Measurements from ENCODE around the gene CCDC18.
"Not testable (repeated sequence)": the region's sequence is repeated elsewhere in the genome, so short reads cannot be mapped to it uniquely, and the experiment has no call there.

Gene CCDC18

GRCh38 chr1:93219443-93219842 is 38.9 kb downstream of the CCDC18 start:
- DNase-seq (ENCODE audit: extremely low read depth, low read depth) = no peak
- TF ChIP-seq, protein P1, sequence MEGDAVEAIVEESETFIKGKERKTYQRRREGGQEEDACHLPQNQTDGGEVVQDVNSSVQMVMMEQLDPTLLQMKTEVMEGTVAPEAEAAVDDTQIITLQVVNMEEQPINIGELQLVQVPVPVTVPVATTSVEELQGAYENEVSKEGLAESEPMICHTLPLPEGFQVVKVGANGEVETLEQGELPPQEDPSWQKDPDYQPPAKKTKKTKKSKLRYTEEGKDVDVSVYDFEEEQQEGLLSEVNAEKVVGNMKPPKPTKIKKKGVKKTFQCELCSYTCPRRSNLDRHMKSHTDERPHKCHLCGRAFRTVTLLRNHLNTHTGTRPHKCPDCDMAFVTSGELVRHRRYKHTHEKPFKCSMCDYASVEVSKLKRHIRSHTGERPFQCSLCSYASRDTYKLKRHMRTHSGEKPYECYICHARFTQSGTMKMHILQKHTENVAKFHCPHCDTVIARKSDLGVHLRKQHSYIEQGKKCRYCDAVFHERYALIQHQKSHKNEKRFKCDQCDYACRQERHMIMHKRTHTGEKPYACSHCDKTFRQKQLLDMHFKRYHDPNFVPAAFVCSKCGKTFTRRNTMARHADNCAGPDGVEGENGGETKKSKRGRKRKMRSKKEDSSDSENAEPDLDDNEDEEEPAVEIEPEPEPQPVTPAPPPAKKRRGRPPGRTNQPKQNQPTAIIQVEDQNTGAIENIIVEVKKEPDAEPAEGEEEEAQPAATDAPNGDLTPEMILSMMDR (IDR thresholded peaks at IDR 0.05; ENCODE audit: low read depth, low read length) = no peak

DNA sequence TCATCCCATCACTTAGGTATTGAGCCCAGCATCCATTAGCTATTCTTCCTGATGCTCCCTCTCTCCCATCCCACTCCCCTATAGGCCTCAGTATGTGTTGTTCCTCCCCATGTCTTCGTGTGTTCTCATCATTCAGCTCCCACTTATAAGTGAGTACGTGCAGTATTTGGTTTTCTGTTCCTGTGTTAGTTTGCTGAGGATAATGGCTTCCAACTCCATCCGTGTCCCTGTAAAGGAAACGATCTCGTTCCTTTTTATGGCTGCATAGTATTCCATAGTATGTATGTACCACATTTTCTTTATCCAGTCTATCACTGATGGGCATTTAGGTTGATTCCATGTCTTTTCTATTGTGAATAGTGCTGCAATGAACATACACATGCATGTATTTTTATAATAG is 40.2 kb downstream of the CCDC18 start:
- DNase-seq (ENCODE audit: extremely low read depth, low read depth) = not testable (repeated sequence)

DNA sequence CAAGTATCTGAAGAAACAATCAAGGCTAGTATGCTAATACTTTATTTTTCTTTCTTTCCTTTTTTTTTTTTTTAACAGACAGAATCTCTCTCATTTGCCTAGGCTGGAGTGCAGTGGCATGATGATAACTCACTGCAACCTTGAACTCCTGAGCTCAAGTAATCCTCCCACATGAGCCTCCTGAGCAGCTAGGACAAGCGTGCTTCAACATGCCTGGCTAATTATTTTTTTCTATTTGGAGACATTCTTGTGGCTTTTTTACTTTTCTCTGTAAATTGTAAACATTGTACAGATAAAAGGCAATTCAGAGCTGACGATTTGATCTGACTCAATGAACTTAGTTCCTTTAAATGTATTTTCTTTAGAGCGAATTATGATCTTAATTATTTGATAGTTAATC is 41.4 kb downstream of the CCDC18 start:
- TF ChIP-seq, protein P1 (IDR thresholded peaks at IDR 0.05; ENCODE audit: low read depth, low read length) = no peak
- no peak for DNase-seq (ENCODE audit: extremely low read depth, low read depth)

DNA sequence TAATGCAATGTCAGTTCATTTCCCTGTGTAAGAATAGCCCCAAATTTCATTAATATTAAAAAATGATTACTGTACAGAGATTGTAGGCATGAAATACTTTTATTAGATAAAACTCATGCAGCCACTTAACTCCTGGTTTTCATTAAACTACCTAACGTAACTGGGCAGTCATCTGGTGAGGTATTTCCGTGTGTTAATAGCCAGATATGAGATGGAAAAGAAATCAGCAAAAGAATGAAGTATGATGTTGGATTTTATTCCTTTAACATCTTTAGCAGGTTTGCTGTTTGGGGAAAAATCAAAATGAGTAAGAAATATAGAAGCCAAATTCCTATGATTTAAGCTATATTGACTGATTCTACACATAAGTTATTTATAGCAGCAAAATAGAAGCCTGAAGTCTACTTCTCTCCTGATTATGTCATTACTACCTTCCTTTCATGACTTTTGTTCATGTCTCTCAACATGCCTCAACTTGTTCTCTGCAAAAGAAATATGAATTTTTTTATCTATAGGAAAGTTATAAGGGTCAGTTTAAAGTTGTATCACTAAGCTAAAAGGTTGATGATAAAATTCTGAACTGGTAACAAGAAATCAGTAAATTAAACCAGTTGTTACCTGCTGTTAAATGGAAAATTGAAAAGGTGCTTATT is 42.6 kb downstream of the CCDC18 start:
- TF ChIP-seq, protein P1 (IDR thresholded peaks at IDR 0.05; ENCODE audit: low read depth, low read length) = no peak
- DNase-seq (ENCODE audit: extremely low read depth, low read depth) = no peak

DNA sequence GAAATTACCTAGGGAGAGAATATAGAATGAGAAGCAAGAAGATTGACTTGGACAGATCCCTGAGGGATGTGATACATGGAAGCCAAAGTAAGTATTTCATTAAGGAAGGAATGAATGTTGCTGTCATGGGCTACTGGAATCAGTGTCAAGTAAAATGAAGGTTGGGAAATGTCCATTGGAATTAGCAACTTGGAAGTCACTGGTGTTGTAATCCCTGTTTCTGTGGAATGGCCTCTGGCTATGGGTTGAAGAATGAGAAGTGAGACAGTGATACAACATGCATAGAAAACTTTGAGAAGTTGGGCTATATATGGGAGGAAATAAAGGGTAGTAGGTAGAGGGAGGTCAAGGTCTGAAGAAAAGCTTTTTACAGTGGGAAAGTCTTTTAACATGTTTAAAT is 54.7 kb downstream of the CCDC18 start:
- TF ChIP-seq, protein P1 (IDR thresholded peaks at IDR 0.05; ENCODE audit: low read depth, low read length) = no peak
- DNase-seq (ENCODE audit: extremely low read depth, low read depth) = no peak

- TF ChIP-seq, protein P1 (IDR thresholded peaks at IDR 0.05; ENCODE audit: low read depth, low read length) = no peak
- no peak for DNase-seq (ENCODE audit: extremely low read depth, low read depth)
Observed at GRCh38 chr1:93237021-93237420, 56.5 kb downstream of the CCDC18 start.

GRCh38 chr1:93238425-93238824 is 57.9 kb downstream of the CCDC18 start:
- TF ChIP-seq, protein P1 (IDR thresholded peaks at IDR 0.05; ENCODE audit: low read depth, low read length) = no peak
- DNase-seq (ENCODE audit: extremely low read depth, low read depth) = no peak

GRCh38 chr1:93239863-93240262 is 59.3 kb downstream of the CCDC18 start:
- no peak for DNase-seq (ENCODE audit: extremely low read depth, low read depth)

DNA sequence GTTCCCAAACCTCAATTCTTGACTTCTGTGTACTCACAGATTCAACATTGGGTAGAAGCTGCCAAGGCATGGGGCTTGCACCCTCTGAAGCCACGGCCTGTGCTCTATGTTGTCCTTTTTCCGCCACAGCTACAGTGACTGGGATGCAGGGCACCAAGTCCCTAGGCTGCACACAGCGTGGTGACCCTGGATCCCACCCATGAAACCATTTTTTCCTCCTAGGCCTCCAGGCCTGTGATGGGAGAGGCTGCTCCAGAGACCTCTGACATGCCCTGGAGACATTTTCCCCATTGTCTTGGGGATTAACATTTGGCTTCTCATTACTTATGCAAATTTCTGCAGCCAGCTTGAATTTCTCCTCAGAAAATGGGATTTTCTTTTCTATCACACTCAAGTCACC is 62.7 kb downstream of the CCDC18 start:
- not testable (repeated sequence) for DNase-seq (ENCODE audit: extremely low read depth, low read depth)

More at GRCh38 chr1:93239863-93240262, 59.3 kb downstream of the CCDC18 start:
- TF ChIP-seq, protein P1 (IDR thresholded peaks at IDR 0.05; ENCODE audit: low read depth, low read length) = no peak

Measured in AG09319 (cell line).